CD14-positive monocyte (primary cell): ENCODE measurements around the gene THRB. TPM values are rescaled to one million over a fixed set of nuclear protein-coding genes. Genes with fewer than 3 reads are reported as not detected.

ENCODE experiments used
- DNase-seq, 3 donors: peaks; one replicate each; pipeline ENCODE4 v3.0.0-alpha.2; 2011 to 2022
- H2AFZ ChIP-seq: 2 replicates; pipeline ENCODE4 v1.6.0; 2012; ENCODE audit warnings: mild to moderate bottlenecking, low read depth, low read length, inconsistent platforms; ENCODE audit not compliant: insufficient read depth, poor library complexity, severe bottlenecking
- H3K27ac ChIP-seq, 2 donors: 1 replicate in 1 of 2; 2 replicates in 1 of 2; pipeline ENCODE4 v1.5.1; 2012 to 2013; ENCODE audit warnings: low read length in 2 of 2, control low read depth in 1 of 2, inconsistent platforms in 1 of 2, low read depth in 1 of 2, mild to moderate bottlenecking in 1 of 2
- H3K27me3 ChIP-seq, 2 donors: one replicate each; pipeline versions ENCODE4 v1.6.0 to v1.6.1; 2011 to 2013; ENCODE audit warnings: low read length in 2 of 2; ENCODE audit not compliant: control insufficient read depth in 2 of 2, insufficient read depth in 2 of 2
- H3K36me3 ChIP-seq, 2 donors: replicated peaks in 1 of 2; 1 replicate in 1 of 2; 2 replicates in 1 of 2; pipeline versions ENCODE4 v1.5.1 to v1.6.1; 2012 to 2013; ENCODE audit warnings: low read length in 2 of 2, control low read depth in 1 of 2, inconsistent platforms in 1 of 2, mild to moderate bottlenecking in 1 of 2; ENCODE audit not compliant: insufficient read depth in 2 of 2, control insufficient read depth in 1 of 2
- H3K4me1 ChIP-seq, 2 donors: 1 replicate in 1 of 2; 2 replicates in 1 of 2; pipeline versions ENCODE4 v1.5.1 to v1.6.1; 2012 to 2013; ENCODE audit warnings: low read length in 2 of 2, control low read depth in 1 of 2, inconsistent platforms in 1 of 2, mild to moderate bottlenecking in 1 of 2, moderate library complexity in 1 of 2; ENCODE audit not compliant: insufficient read depth in 2 of 2, control insufficient read depth in 1 of 2
- H3K4me2 ChIP-seq: replicated peaks from 2 replicates; pipeline ENCODE3; 2012; ENCODE audit warnings: low read length, moderate library complexity, mild to moderate bottlenecking; ENCODE audit not compliant: poor library complexity, severe bottlenecking; ENCODE audit errors: extremely low read depth
- H3K4me3 ChIP-seq, 3 experiments: fragments of 200-600 bp in 1 of 3; sonication (generic) in 1 of 3; replicated peaks in 1 of 3; 1 replicate in 2 of 3; 2 replicates in 1 of 3; pipeline ENCODE4 v1.5.1; 2011 to 2013; ENCODE audit warnings: low read length in 3 of 3, mild to moderate bottlenecking in 3 of 3, control low read depth in 2 of 3, low read depth in 2 of 3, inconsistent platforms in 1 of 3, moderate library complexity in 1 of 3
- H3K79me2 ChIP-seq: 2 replicates; pipeline ENCODE4 v1.6.0; 2012; ENCODE audit warnings: mild to moderate bottlenecking, control low read depth, inconsistent platforms, low read length, moderate library complexity; ENCODE audit not compliant: insufficient read depth
- H3K9ac ChIP-seq: 2 replicates; pipeline ENCODE4 v1.6.0; 2017; ENCODE audit warnings: low read length, mild to moderate bottlenecking; ENCODE audit not compliant: insufficient read depth, poor library complexity, severe bottlenecking
- H3K9me3 ChIP-seq, 2 donors: replicated peaks in 1 of 2; 1 replicate in 1 of 2; 2 replicates in 1 of 2; pipeline versions ENCODE4 v1.5.1 to v1.6.1; 2012 to 2013; ENCODE audit warnings: low read length in 2 of 2, control low read depth in 1 of 2; ENCODE audit not compliant: control insufficient read depth in 1 of 2, insufficient read depth in 1 of 2
- H4K20me1 ChIP-seq: 2 replicates; pipeline ENCODE4 v1.6.0; 2012; ENCODE audit warnings: mild to moderate bottlenecking, low read length, control low read depth, moderate library complexity; ENCODE audit not compliant: insufficient read depth
- H3K27ac Mint-ChIP-seq, 7 donors: one replicate each; pipeline ENCODE4 v1.8.0; 2020; ENCODE audit warnings: mild to moderate bottlenecking in 7 of 7, mixed read lengths in 7 of 7, moderate library complexity in 6 of 7, inconsistent platforms in 2 of 7
- H3K27me3 Mint-ChIP-seq, 3 donors: one replicate each; pipeline ENCODE4 v1.8.0; 2021 to 2022; ENCODE audit warnings: low read depth in 3 of 3, mild to moderate bottlenecking in 3 of 3, mixed read lengths in 3 of 3, moderate library complexity in 3 of 3, inconsistent platforms in 1 of 3
- H3K36me3 Mint-ChIP-seq, 2 donors: one replicate each; pipeline ENCODE4 v1.8.0; 2020; ENCODE audit warnings: mixed read lengths in 2 of 2, inconsistent platforms in 1 of 2, mild to moderate bottlenecking in 1 of 2
- H3K4me1 Mint-ChIP-seq: one replicate; pipeline ENCODE4 v1.8.0; 2020; ENCODE audit warnings: mild to moderate bottlenecking, mixed read lengths
- H3K4me3 Mint-ChIP-seq, 2 donors: one replicate each; pipeline ENCODE4 v1.8.0; 2020; ENCODE audit warnings: mild to moderate bottlenecking in 2 of 2, mixed read lengths in 2 of 2, moderate library complexity in 1 of 2
- H3K9me3 Mint-ChIP-seq, 7 donors: one replicate each; pipeline ENCODE4 v1.8.0; 2020 to 2022; ENCODE audit warnings: mixed read lengths in 7 of 7, mild to moderate bottlenecking in 6 of 7, moderate library complexity in 6 of 7, inconsistent platforms in 2 of 7
- CTCF ChIP-seq: fragments of 200-600 bp; IDR thresholded peaks from one replicate; pipeline ENCODE4 v1.8.0; 2022; ENCODE audit warnings: antibody characterized with exemption, mild to moderate bottlenecking
- WGBS: methylation state at CpG from one replicate; pipeline ENCODE4 v1.1.5; 2013; ENCODE audit warnings: missing lambda C conversion rate; ENCODE audit not compliant: insufficient coverage; 5-methylcytosine and 5-hydroxymethylcytosine counted together
- intact Hi-C, 2 donors: fragments of 100-400 bp; cut with micrococcal nuclease; formaldehyde crosslinking; loops; one replicate each; pipeline versions ENCODE4 v1.15.0 to v1.15.1; 2023
- polyA plus RNA-seq, 3 donors: library from polyadenylated mRNA; depleted of rRNA in 1 of 3; unstranded in 2 of 3; stranded (reverse) in 1 of 3; fragments of 300-500 nt in 2 of 3; fragments of >200 nt in 1 of 3; fragmentation: Illumina TruSeq in 2 of 3; gene quantifications; 1 replicate in 2 of 3; 2 replicates in 1 of 3; pipeline ENCODE4 v1.2.3, GENCODE V29; 2012 to 2021

Gene THRB
- polyA plus RNA-seq, 3 donors: 0.05 TPM; not detected in 2

GRCh38 chr3:24338409-24339130 is 156.1 kb downstream of the THRB start:
- Mint-ChIP-seq H3K27me3 (no peaks in the 10 kb centered on the region), H3K4me1 (no peaks in the 10 kb centered on the region), H3K36me3 (no peaks in the 10 kb centered on the region), H3K27ac (no peak overlapping the region), H3K4me3 (no peak overlapping the region), H3K9me3 (peaks cover 0 to 4% (median 2%) of the 10 kb centered on the region in 7 donors)
- no peaks in the 10 kb centered on the region for H4K20me1 ChIP-seq
- intact Hi-C loops: no loop called here
- H3K27me3 ChIP-seq: no peaks in the 10 kb centered on the region
- no peak for DNase-seq
- H2AFZ ChIP-seq: no peak overlapping the region
- no peak overlapping the region for H3K4me2 ChIP-seq
- no peak overlapping the region for H3K9ac ChIP-seq
- no peaks in the 10 kb centered on the region for H3K36me3 ChIP-seq
- no peaks in the 10 kb centered on the region for H3K9me3 ChIP-seq
- TF ChIP-seq CTCF: no peak
- no peaks in the 10 kb centered on the region for H3K79me2 ChIP-seq
- WGBS: no CpG with 5 or more reads among the region's 5 CpGs
- H3K4me3 ChIP-seq: no peak overlapping the region
- no peak overlapping the region for H3K27ac ChIP-seq
- no peaks in the 10 kb centered on the region for H3K4me1 ChIP-seq

DNA sequence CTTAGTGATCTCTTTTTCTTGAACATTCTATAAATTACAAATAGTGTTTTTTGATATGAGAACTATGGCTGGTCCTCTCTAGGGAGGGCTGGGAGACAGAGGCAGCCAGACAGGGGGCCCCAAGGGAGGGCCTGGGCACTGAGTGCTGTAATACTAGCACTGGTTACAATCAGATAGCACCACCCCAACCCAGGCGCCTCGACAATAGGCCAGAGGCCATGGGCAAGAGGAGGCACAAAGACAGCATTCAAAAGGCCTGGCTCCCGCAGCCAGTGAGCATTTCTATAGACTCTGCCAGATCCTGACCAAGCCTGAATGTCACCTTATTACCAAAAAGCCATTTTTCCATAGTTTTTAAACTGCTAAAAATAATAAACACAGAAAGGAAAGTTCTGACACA is 158.5 kb downstream of the THRB start:
- H2AFZ ChIP-seq: no peak overlapping the region
- H3K27me3 Mint-ChIP-seq: no peaks in the 10 kb centered on the region
- intact Hi-C loops: no loop called here
- H3K27me3 ChIP-seq: no peaks in the 10 kb centered on the region
- H3K4me3 ChIP-seq: no peak overlapping the region
- no peaks in the 10 kb centered on the region for H3K36me3 ChIP-seq
- TF ChIP-seq CTCF: no peak
- H3K36me3 Mint-ChIP-seq: no peaks in the 10 kb centered on the region
- no peaks in the 10 kb centered on the region for H4K20me1 ChIP-seq
- no peak overlapping the region for H3K9ac ChIP-seq
- WGBS: 89% methylated on average over 3 of the region's 3 CpGs
- H3K27ac ChIP-seq: no peak overlapping the region
- peaks cover 0 to 2% (median 0%) of the 10 kb centered on the region in 7 donors for H3K9me3 Mint-ChIP-seq
- no peak overlapping the region for H3K4me3 Mint-ChIP-seq
- H3K27ac Mint-ChIP-seq: no peak overlapping the region
- DNase-seq: no peak
- H3K4me1 ChIP-seq: no peaks in the 10 kb centered on the region
- H3K9me3 ChIP-seq: no peaks in the 10 kb centered on the region
- no peaks in the 10 kb centered on the region for H3K4me1 Mint-ChIP-seq
- no peak overlapping the region for H3K4me2 ChIP-seq
- H3K79me2 ChIP-seq: no peaks in the 10 kb centered on the region
